Transverse colon (tissue), 4 donors: ENCODE data around the gene KCTD16.

Experiments used
- EP300 ChIP-seq: sonication (generic); formaldehyde crosslinking; IDR thresholded peaks from one replicate; pipeline ENCODE4 v1.6.1; 2017; ENCODE audit warnings: antibody characterized with exemption, low read depth
- POLR2A ChIP-seq: fragments of 450-650 bp; IDR thresholded peaks from one replicate; pipeline ENCODE4 v1.6.1; 2016; ENCODE audit warnings: antibody characterized with exemption, mild to moderate bottlenecking, moderate library complexity
- POLR2AphosphoS5 ChIP-seq, 3 donors: sonication (generic); formaldehyde crosslinking; IDR thresholded peaks; one replicate each; pipeline ENCODE4 v1.6.1; 2016; ENCODE audit warnings: antibody characterized with exemption in 3 of 3
- TF ChIP-seq, protein P1 (sequence below), 5 experiments: fragments of 200-600 bp in 3 of 5; fragments of 450-650 bp in 2 of 5; sonication (generic) in 3 of 5; IDR thresholded peaks; 1 replicate in 2 of 5; 2 replicates in 3 of 5; pipeline ENCODE4 v1.5.1; 2016 to 2017; ENCODE audit warnings: antibody characterized with exemption in 5 of 5, inconsistent platforms in 3 of 5, mild to moderate bottlenecking in 2 of 5, moderate library complexity in 1 of 5

DNA sequence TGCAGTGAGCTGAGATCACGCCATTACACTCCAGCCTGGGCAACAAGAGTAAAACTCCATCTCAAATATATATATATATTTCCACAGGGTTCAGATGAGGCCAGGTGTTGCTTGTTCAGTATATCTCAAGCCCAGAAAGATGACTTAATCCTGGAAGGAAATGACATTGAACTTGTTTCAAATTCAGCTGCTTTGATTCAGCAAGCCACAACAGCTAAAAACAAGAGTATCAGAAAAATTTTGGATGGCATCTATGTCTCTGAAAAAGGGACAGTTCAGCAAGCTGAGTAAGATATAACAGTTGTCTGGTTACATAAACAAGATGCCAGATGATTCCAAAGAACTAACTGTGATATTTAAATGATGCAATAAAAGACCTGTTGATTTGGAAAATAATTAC is 352.0 kb downstream of the KCTD16 start:
- TF ChIP-seq, protein P1, sequence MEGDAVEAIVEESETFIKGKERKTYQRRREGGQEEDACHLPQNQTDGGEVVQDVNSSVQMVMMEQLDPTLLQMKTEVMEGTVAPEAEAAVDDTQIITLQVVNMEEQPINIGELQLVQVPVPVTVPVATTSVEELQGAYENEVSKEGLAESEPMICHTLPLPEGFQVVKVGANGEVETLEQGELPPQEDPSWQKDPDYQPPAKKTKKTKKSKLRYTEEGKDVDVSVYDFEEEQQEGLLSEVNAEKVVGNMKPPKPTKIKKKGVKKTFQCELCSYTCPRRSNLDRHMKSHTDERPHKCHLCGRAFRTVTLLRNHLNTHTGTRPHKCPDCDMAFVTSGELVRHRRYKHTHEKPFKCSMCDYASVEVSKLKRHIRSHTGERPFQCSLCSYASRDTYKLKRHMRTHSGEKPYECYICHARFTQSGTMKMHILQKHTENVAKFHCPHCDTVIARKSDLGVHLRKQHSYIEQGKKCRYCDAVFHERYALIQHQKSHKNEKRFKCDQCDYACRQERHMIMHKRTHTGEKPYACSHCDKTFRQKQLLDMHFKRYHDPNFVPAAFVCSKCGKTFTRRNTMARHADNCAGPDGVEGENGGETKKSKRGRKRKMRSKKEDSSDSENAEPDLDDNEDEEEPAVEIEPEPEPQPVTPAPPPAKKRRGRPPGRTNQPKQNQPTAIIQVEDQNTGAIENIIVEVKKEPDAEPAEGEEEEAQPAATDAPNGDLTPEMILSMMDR (IDR thresholded peaks at IDR 0.05) = no peak
- no peak for TF ChIP-seq POLR2A
- TF ChIP-seq POLR2AphosphoS5 (IDR thresholded peaks at IDR 0.05) = no peak
- TF ChIP-seq EP300 = no peak
